Activated gamma-delta T cell treated with Interleukin-2 at 50 U/mL for 16 hours (primary cell): ENCODE results near the gene ARHGAP15.

Source experiments
- DNase-seq: peaks from one replicate; pipeline ENCODE4 v3.0.0-alpha.2; 2020

Gene ARHGAP15

GRCh38 chr2:143280097-143280757 lies 151.0 kb downstream of the ARHGAP15 start:
- no peak for DNase-seq

- no peak for DNase-seq
Observed at GRCh38 chr2:143282684-143283083, 153.5 kb downstream of the ARHGAP15 start.

- peak; percentile 15 for DNase-seq
Observed at GRCh38 chr2:143284087-143284675, 155.0 kb downstream of the ARHGAP15 start.

- no peak for DNase-seq
Observed at GRCh38 chr2:143289025-143289424, 159.8 kb downstream of the ARHGAP15 start.

- DNase-seq = no peak
Observed at GRCh38 chr2:143290221-143290620, 161.0 kb downstream of the ARHGAP15 start.

- DNase-seq = no peak
Observed at GRCh38 chr2:143294068-143294467, 164.8 kb downstream of the ARHGAP15 start.

GRCh38 chr2:143296089-143296488 lies 166.9 kb downstream of the ARHGAP15 start:
- DNase-seq = no peak

- DNase-seq = no peak
Observed at GRCh38 chr2:143297182-143297581, 168.0 kb downstream of the ARHGAP15 start.

- DNase-seq = no peak
Observed at GRCh38 chr2:143300536-143300935, 171.3 kb downstream of the ARHGAP15 start.

GRCh38 chr2:143311426-143311825 lies 182.2 kb downstream of the ARHGAP15 start:
- no peak for DNase-seq

- DNase-seq = no peak
Observed at GRCh38 chr2:143312441-143312840, 183.2 kb downstream of the ARHGAP15 start.

GRCh38 chr2:143313861-143314260 lies 184.6 kb downstream of the ARHGAP15 start:
- no peak for DNase-seq

GRCh38 chr2:143321994-143322393 lies 192.8 kb downstream of the ARHGAP15 start:
- DNase-seq = no peak

GRCh38 chr2:143329288-143329687 lies 200.1 kb downstream of the ARHGAP15 start:
- peak; percentile 13 for DNase-seq

GRCh38 chr2:143333168-143333791 lies 204.1 kb downstream of the ARHGAP15 start:
- no peak for DNase-seq

- DNase-seq = no peak
Observed at GRCh38 chr2:143333847-143334246, 204.6 kb downstream of the ARHGAP15 start.

GRCh38 chr2:143334837-143335236 lies 205.6 kb downstream of the ARHGAP15 start:
- no peak for DNase-seq

- DNase-seq = no peak
Observed at GRCh38 chr2:143336719-143337210, 207.5 kb downstream of the ARHGAP15 start.

GRCh38 chr2:143341478-143341877 lies 212.3 kb downstream of the ARHGAP15 start:
- no peak for DNase-seq

- DNase-seq = no peak
Observed at GRCh38 chr2:143344780-143345179, 215.6 kb downstream of the ARHGAP15 start.

- no peak for DNase-seq
Observed at GRCh38 chr2:143345887-143346787, 216.9 kb downstream of the ARHGAP15 start.

- no peak for DNase-seq
Observed at GRCh38 chr2:143347271-143347695, 218.1 kb downstream of the ARHGAP15 start.

- DNase-seq = no peak
Observed at GRCh38 chr2:143347901-143348414, 218.7 kb downstream of the ARHGAP15 start.
